Liver (tissue), 9 donors: ENCODE data around the gene SH3BP1. TPM values are rescaled to one million over a fixed set of nuclear protein-coding genes. Genes with fewer than 3 reads are reported as not detected.
"Not testable (repeated sequence)": the region's sequence is repeated elsewhere in the genome, so short reads cannot be mapped to it uniquely, and the experiment has no call there.

Experiments
- DNase-seq: peaks from one replicate; pipeline ENCODE4 v3.0.0-alpha.2; 2017; ENCODE audit warnings: low spot score
- H3K27ac ChIP-seq, 2 donors: one replicate each; pipeline ENCODE4 v1.7.0; 2013; ENCODE audit warnings: inconsistent platforms in 2 of 2, low read length in 2 of 2, control low read depth in 1 of 2, low read depth in 1 of 2, mild to moderate bottlenecking in 1 of 2
- H3K27me3 ChIP-seq, 4 donors: one replicate each; pipeline versions ENCODE4 v1.6.1 to v1.7.0; 2013; ENCODE audit warnings: low read length in 3 of 4, inconsistent platforms in 1 of 4, mild to moderate bottlenecking in 1 of 4, moderate library complexity in 1 of 4; ENCODE audit not compliant: control insufficient read depth in 4 of 4, insufficient read depth in 4 of 4
- H3K36me3 ChIP-seq, 4 donors: one replicate each; pipeline versions ENCODE4 v1.6.1 to v1.7.0; 2013; ENCODE audit warnings: low read length in 3 of 4, mild to moderate bottlenecking in 3 of 4, low read depth in 1 of 4, moderate library complexity in 1 of 4; ENCODE audit not compliant: control insufficient read depth in 4 of 4, insufficient read depth in 3 of 4
- H3K4me1 ChIP-seq, 4 donors: one replicate each; pipeline versions ENCODE4 v1.6.1 to v1.7.0; 2013; ENCODE audit warnings: low read length in 3 of 4, mild to moderate bottlenecking in 3 of 4, moderate library complexity in 1 of 4; ENCODE audit not compliant: control insufficient read depth in 4 of 4, insufficient read depth in 4 of 4
- H3K4me3 ChIP-seq, 3 donors: one replicate each; pipeline versions ENCODE4 v1.6.1 to v1.7.0; 2013; ENCODE audit warnings: low read length in 3 of 3, control low read depth in 1 of 3, low read depth in 1 of 3, mild to moderate bottlenecking in 1 of 3
- H3K9ac ChIP-seq, 2 donors: one replicate each; pipeline ENCODE4 v1.7.0; 2013; ENCODE audit warnings: low read length in 2 of 2, mild to moderate bottlenecking in 2 of 2, moderate library complexity in 2 of 2, control low read depth in 1 of 2, low read depth in 1 of 2
- H3K9me3 ChIP-seq, 4 donors: one replicate each; pipeline versions ENCODE4 v1.6.1 to v1.7.0; 2013; ENCODE audit warnings: low read length in 3 of 4; ENCODE audit not compliant: control insufficient read depth in 4 of 4
- ATF3 ChIP-seq: IDR thresholded peaks from 2 replicates; pipeline ENCODE4 v1.6.1; 2016; ENCODE audit warnings: antibody characterized with exemption
- EGR1 ChIP-seq, 2 donors: IDR thresholded peaks; 2 replicates each; pipeline ENCODE4 v1.6.1; 2016 to 2018; ENCODE audit warnings: antibody characterized with exemption in 2 of 2, low read depth in 2 of 2
- FOXA2 ChIP-seq: IDR thresholded peaks from 2 replicates; pipeline ENCODE4 v1.6.1; 2016; ENCODE audit warnings: antibody characterized with exemption
- GABPA ChIP-seq, 2 donors: IDR thresholded peaks in 1 of 2; conservative IDR thresholded peaks in 1 of 2; 2 replicates each; pipeline ENCODE4 v1.6.1; 2016; ENCODE audit warnings: antibody characterized with exemption in 2 of 2, mild to moderate bottlenecking in 1 of 2, moderate library complexity in 1 of 2
- HNF4A ChIP-seq, 2 donors: conservative IDR thresholded peaks; 2 replicates each; pipeline ENCODE4 v1.6.1; 2016; ENCODE audit warnings: antibody characterized with exemption in 2 of 2, mild to moderate bottlenecking in 2 of 2
- HNF4G ChIP-seq: IDR thresholded peaks from 2 replicates; pipeline ENCODE4 v1.6.1; 2016; ENCODE audit warnings: antibody characterized with exemption
- JUND ChIP-seq, 2 donors: IDR thresholded peaks; 2 replicates each; pipeline ENCODE4 v1.6.1; 2016; ENCODE audit warnings: antibody characterized with exemption in 2 of 2
- MAX ChIP-seq: IDR thresholded peaks from 2 replicates; pipeline ENCODE4 v1.6.1; 2016; ENCODE audit warnings: antibody characterized with exemption
- NR2F2 ChIP-seq: IDR thresholded peaks from 2 replicates; pipeline ENCODE4 v1.6.1; 2016; ENCODE audit warnings: antibody characterized with exemption
- RAD21 ChIP-seq, 2 donors: IDR thresholded peaks; 2 replicates each; pipeline ENCODE4 v1.6.1; 2016; ENCODE audit warnings: antibody characterized with exemption in 2 of 2, mild to moderate bottlenecking in 2 of 2
- RXRA ChIP-seq, 2 donors: IDR thresholded peaks; 2 replicates each; pipeline ENCODE4 v1.6.1; 2017 to 2018; ENCODE audit warnings: antibody characterized with exemption in 2 of 2, mild to moderate bottlenecking in 1 of 2
- TAF1 ChIP-seq: conservative IDR thresholded peaks from 2 replicates; pipeline ENCODE4 v1.6.1; 2016; ENCODE audit warnings: antibody characterized with exemption, mild to moderate bottlenecking
- YY1 ChIP-seq: IDR thresholded peaks from 2 replicates; pipeline ENCODE4 v1.6.1; 2016; ENCODE audit warnings: antibody characterized with exemption, mild to moderate bottlenecking
- WGBS: extraction: QIAGEN DNeasy Blood & Tissue Kit; methylation state at CpG from one replicate; pipeline ENCODE4 v1.1.7; 2013; 5-methylcytosine and 5-hydroxymethylcytosine counted together
- polyA plus RNA-seq, 2 donors: library from polyadenylated mRNA; stranded (reverse) in 1 of 2; unstranded in 1 of 2; fragments of 200-250 nt in 1 of 2; fragments of >200 nt in 1 of 2; fragmentation: Nextera tagmentation in 1 of 2; extraction: Ambion mirVana in 1 of 2; gene quantifications; one replicate each; pipeline versions ENCODE4 v1.2.1 to v1.2.3, GENCODE V29; 2013 to 2015
- total RNA-seq, 2 donors: library from RNA; depleted of rRNA; stranded (reverse); fragments of >200 nt; gene quantifications; one replicate each; pipeline ENCODE4 v1.2.3, GENCODE V29; 2014
- TF ChIP-seq, protein P1 (sequence below): IDR thresholded peaks from 2 replicates; pipeline ENCODE4 v1.6.1; 2016; ENCODE audit warnings: antibody characterized with exemption, mild to moderate bottlenecking
- TF ChIP-seq, protein P2 (sequence below): fragments of 150-350 bp; IDR thresholded peaks from 2 replicates; pipeline ENCODE4 v1.5.1; 2017; ENCODE audit warnings: improper control_type of control experiment, low read depth, low read length; ENCODE audit not compliant: missing input control
- donor health status: healthy.
- donor health status: healthy.
- donor health status: healthy.
- donor health status: healthy.
- donor health status: healthy.

SH3BP1 gene
- total and polyA plus RNA-seq, 4 donors = 0.24 to 8.2 (median 2.7) TPM

DNA sequence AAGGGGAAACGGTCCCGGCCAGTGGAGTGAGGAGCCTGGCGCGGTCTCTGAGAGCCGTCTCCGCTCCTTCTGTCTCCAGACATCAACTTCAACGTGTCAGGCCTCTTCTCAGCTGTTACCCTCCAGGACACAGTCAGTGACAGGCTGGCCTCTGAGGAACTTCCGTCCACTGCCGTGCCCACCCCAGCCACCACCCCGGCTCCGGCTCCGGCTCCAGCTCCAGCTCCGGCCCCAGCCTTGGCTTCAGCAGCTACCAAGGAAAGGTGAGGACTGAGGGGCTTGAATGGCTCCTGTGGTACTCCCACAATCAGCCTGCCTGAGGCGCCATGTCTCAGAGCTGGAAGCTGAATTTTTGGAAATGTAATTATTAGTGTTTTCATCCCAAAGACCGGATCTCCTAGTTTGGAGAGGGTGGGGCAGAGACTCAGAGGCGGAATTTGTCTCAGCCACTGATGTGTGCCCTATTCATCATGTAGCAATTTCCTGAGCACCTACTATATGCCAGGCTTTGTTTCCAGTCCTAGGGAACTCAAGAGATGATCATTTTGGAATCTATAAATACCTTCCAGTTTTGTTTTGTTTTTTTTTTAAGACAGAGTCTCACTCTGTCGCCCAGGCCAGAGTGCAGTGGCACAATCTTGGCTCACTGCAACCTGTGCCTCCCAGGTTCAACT, 11.1 kb downstream of the SH3BP1 start (continued):
- TF ChIP-seq HNF4A (conservative IDR thresholded peaks at IDR 0.05) (no peak), GABPA (IDR thresholded peaks at IDR 0.05 in 1 of 2, conservative IDR thresholded peaks at IDR 0.05 in 1 of 2) (no peak), MAX (no peak), HNF4G (no peak), JUND (IDR thresholded peaks at IDR 0.05) (no peak), YY1 (no peak), NR2F2 (no peak)

DNA sequence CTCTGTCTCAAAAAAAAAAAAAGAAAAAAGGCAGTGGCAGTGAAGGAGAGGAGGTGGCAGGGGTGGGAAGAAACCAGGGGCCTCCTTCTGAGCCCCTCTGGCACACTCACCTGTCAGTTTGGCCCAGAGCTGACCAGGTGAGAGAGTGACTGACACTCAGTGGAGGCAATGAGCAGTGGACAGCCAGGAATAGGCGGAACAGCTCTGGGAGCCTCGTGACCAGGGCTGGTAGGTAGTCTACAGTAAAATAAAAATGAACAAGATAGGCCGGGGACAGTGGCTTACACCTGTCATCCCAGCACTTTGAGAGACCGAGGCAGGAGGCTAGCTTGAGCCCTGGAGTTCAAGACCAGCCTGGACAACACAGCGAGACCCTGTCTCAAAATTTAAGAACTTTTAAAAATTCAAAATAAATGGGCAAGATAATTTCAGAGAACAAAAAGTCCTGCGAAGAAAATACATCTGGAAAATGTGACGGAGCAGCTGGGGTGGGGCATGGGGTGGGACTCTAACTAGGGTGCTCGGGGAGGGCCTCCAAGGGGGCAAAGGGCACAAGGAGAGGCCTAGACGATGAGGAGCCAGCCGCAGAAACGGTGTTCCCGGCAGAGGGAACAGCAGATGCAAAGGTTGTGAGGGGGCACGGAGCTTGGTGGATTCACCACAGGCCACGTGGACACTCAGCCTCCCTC, 15.2 kb downstream of the SH3BP1 start:
- Histone ChIP-seq H3K9ac (no peak overlapping the region), H3K27me3 (no peaks in the 10 kb centered on the region), H3K27ac (no peak overlapping the region), H3K4me1 (peaks cover 2 to 17% (median 12%) of the 10 kb centered on the region in 4 donors), H3K4me3 (no peak overlapping the region), H3K36me3 (peaks cover 0 to 2% (median 0%) of the 10 kb centered on the region in 4 donors), H3K9me3 (no peaks in the 10 kb centered on the region)
- WGBS = 89% methylated on average over 14 of the region's 14 CpGs
- DNase-seq = no peak
- no peak for TF ChIP-seq JUND (IDR thresholded peaks at IDR 0.05)
- TF ChIP-seq TAF1 = no peak
- no peak for TF ChIP-seq NR2F2
- TF ChIP-seq GABPA (IDR thresholded peaks at IDR 0.05 in 1 of 2, conservative IDR thresholded peaks at IDR 0.05 in 1 of 2) = no peak
- no peak for TF ChIP-seq RXRA (IDR thresholded peaks at IDR 0.05)
- TF ChIP-seq, protein P1, sequence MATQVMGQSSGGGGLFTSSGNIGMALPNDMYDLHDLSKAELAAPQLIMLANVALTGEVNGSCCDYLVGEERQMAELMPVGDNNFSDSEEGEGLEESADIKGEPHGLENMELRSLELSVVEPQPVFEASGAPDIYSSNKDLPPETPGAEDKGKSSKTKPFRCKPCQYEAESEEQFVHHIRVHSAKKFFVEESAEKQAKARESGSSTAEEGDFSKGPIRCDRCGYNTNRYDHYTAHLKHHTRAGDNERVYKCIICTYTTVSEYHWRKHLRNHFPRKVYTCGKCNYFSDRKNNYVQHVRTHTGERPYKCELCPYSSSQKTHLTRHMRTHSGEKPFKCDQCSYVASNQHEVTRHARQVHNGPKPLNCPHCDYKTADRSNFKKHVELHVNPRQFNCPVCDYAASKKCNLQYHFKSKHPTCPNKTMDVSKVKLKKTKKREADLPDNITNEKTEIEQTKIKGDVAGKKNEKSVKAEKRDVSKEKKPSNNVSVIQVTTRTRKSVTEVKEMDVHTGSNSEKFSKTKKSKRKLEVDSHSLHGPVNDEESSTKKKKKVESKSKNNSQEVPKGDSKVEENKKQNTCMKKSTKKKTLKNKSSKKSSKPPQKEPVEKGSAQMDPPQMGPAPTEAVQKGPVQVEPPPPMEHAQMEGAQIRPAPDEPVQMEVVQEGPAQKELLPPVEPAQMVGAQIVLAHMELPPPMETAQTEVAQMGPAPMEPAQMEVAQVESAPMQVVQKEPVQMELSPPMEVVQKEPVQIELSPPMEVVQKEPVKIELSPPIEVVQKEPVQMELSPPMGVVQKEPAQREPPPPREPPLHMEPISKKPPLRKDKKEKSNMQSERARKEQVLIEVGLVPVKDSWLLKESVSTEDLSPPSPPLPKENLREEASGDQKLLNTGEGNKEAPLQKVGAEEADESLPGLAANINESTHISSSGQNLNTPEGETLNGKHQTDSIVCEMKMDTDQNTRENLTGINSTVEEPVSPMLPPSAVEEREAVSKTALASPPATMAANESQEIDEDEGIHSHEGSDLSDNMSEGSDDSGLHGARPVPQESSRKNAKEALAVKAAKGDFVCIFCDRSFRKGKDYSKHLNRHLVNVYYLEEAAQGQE = no peak
- TF ChIP-seq YY1 = no peak

DNA sequence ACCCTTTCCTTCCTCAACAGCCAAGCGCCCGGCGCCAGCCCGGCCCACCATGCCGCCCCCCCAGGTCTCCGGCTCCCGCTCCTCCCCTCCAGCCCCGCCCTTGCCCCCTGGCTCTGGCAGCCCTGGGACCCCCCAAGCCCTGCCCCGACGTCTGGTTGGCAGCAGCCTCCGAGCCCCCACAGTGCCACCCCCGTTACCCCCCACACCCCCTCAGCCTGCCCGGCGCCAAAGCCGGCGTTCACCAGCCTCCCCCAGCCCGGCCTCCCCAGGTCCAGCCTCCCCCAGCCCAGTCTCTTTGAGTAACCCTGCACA, 15.7 kb downstream of the SH3BP1 start:
- TF ChIP-seq EGR1 (IDR thresholded peaks at IDR 0.05; ENCODE audit: low read depth in 2 of 2) (no peak), TAF1 (no peak), NR2F2 (no peak), RAD21 (IDR thresholded peaks at IDR 0.05) (no peak), HNF4A (conservative IDR thresholded peaks at IDR 0.05) (no peak), FOXA2 (no peak), ATF3 (no peak), JUND (IDR thresholded peaks at IDR 0.05) (no peak), HNF4G (no peak)
- TF ChIP-seq, protein P2, sequence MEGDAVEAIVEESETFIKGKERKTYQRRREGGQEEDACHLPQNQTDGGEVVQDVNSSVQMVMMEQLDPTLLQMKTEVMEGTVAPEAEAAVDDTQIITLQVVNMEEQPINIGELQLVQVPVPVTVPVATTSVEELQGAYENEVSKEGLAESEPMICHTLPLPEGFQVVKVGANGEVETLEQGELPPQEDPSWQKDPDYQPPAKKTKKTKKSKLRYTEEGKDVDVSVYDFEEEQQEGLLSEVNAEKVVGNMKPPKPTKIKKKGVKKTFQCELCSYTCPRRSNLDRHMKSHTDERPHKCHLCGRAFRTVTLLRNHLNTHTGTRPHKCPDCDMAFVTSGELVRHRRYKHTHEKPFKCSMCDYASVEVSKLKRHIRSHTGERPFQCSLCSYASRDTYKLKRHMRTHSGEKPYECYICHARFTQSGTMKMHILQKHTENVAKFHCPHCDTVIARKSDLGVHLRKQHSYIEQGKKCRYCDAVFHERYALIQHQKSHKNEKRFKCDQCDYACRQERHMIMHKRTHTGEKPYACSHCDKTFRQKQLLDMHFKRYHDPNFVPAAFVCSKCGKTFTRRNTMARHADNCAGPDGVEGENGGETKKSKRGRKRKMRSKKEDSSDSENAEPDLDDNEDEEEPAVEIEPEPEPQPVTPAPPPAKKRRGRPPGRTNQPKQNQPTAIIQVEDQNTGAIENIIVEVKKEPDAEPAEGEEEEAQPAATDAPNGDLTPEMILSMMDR = no peak
- TF ChIP-seq, protein P1 = no peak
- Histone ChIP-seq H3K4me1 (peaks cover 2 to 22% (median 17%) of the 10 kb centered on the region in 4 donors), H3K9ac (no peak overlapping the region), H3K27ac (no peak overlapping the region), H3K27me3 (no peaks in the 10 kb centered on the region), H3K9me3 (no peaks in the 10 kb centered on the region), H3K4me3 (no peak overlapping the region), H3K36me3 (peaks cover 0 to 2% (median 0%) of the 10 kb centered on the region in 4 donors)
- DNase-seq = no peak
- 91% methylated on average over 17 of the region's 17 CpGs for WGBS

DNA sequence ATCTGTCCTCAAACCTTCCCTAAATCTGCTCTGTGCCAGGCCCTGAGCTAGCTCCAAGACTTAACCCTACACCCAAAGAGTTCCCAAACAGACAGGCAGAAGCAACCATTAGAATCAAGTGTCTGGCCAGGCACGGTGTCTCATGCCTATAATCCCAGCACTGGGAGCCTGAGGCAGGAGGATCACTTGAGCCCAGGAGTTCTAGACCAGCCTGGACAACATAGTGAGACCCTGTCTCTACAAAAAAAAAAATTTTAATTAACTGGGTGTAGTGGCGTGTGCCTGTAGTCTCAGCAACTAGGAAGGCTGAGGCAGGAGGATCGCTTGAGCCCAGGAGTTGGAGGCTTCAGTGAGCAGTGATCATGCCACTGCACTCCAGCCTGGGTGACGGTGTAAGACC, 17.1 kb downstream of the SH3BP1 start:
- H3K27me3 ChIP-seq, H3K36me3 ChIP-seq, H3K4me3 ChIP-seq, H3K9me3 ChIP-seq, H3K27ac ChIP-seq, DNase-seq, H3K9ac ChIP-seq: not testable (repeated sequence)
- H3K4me1 ChIP-seq = peaks cover 3 to 36% (median 30%) of the 10 kb centered on the region in 4 donors
- WGBS = 95% methylated on average over 4 of the region's 4 CpGs
